ENCODE data around the gene CLEC4D. TPM values are rescaled to one million over a fixed set of nuclear protein-coding genes. Genes with fewer than 3 reads are reported as not detected.

CLEC4D gene
- total RNA-seq, 1 donor from 2014 or later = not detected

GRCh38 chr12:8556531-8557097, 43.3 kb downstream of the CLEC4D start:
- no peaks in the 10 kb centered on the region for H3K4me1 Mint-ChIP-seq (ENCODE audit: low read depth, unreplicated experiment)
- TF ChIP-seq CTCF (IDR thresholded peaks at IDR 0.05; ENCODE audit: partially characterized antibody, unreplicated experiment) = no peak
- H3K27ac Mint-ChIP-seq (ENCODE audit: unreplicated experiment) = no peak overlapping the region
- no peaks in the 10 kb centered on the region for H3K36me3 Mint-ChIP-seq (ENCODE audit: unreplicated experiment)
- no peak for DNase-seq
- no peaks in the 10 kb centered on the region for H3K27me3 Mint-ChIP-seq (ENCODE audit: unreplicated experiment)
- no peak overlapping the region for H3K4me3 Mint-ChIP-seq (ENCODE audit: unreplicated experiment)
- no peaks in the 10 kb centered on the region for H3K9me3 Mint-ChIP-seq (ENCODE audit: unreplicated experiment)

GRCh38 chr12:8559676-8560075, 46.4 kb downstream of the CLEC4D start:
- Mint-ChIP-seq H3K9me3 (ENCODE audit: unreplicated experiment) (peaks cover 5% of the 10 kb centered on the region), H3K27me3 (ENCODE audit: unreplicated experiment) (no peaks in the 10 kb centered on the region), H3K4me3 (ENCODE audit: unreplicated experiment) (no peak overlapping the region), H3K36me3 (ENCODE audit: unreplicated experiment) (peaks cover 5% of the 10 kb centered on the region), H3K27ac (ENCODE audit: unreplicated experiment) (no peak overlapping the region), H3K4me1 (ENCODE audit: low read depth, unreplicated experiment) (no peaks in the 10 kb centered on the region)
- DNase-seq = no peak
- TF ChIP-seq CTCF (IDR thresholded peaks at IDR 0.05; ENCODE audit: partially characterized antibody, unreplicated experiment) = no peak

- no peak for TF ChIP-seq CTCF (IDR thresholded peaks at IDR 0.05; ENCODE audit: partially characterized antibody, unreplicated experiment)
- peaks cover 5% of the 10 kb centered on the region for H3K36me3 Mint-ChIP-seq (ENCODE audit: unreplicated experiment)
- no peak for DNase-seq
- H3K27ac Mint-ChIP-seq (ENCODE audit: unreplicated experiment) = no peak overlapping the region
- no peak overlapping the region for H3K4me3 Mint-ChIP-seq (ENCODE audit: unreplicated experiment)
- no peaks in the 10 kb centered on the region for H3K27me3 Mint-ChIP-seq (ENCODE audit: unreplicated experiment)
- peaks cover 5% of the 10 kb centered on the region for H3K9me3 Mint-ChIP-seq (ENCODE audit: unreplicated experiment)
- no peaks in the 10 kb centered on the region for H3K4me1 Mint-ChIP-seq (ENCODE audit: low read depth, unreplicated experiment)
Measured at GRCh38 chr12:8561011-8561410, 47.7 kb downstream of the CLEC4D start.

GRCh38 chr12:8562310-8562709, 49.0 kb downstream of the CLEC4D start:
- no peaks in the 10 kb centered on the region for H3K4me1 Mint-ChIP-seq (ENCODE audit: low read depth, unreplicated experiment)
- peaks cover 11% of the 10 kb centered on the region for H3K36me3 Mint-ChIP-seq (ENCODE audit: unreplicated experiment)
- DNase-seq = no peak
- peaks cover 5% of the 10 kb centered on the region for H3K9me3 Mint-ChIP-seq (ENCODE audit: unreplicated experiment)
- peaks cover 1% of the 10 kb centered on the region for H3K27me3 Mint-ChIP-seq (ENCODE audit: unreplicated experiment)
- no peak for TF ChIP-seq CTCF (IDR thresholded peaks at IDR 0.05; ENCODE audit: partially characterized antibody, unreplicated experiment)
- H3K27ac Mint-ChIP-seq (ENCODE audit: unreplicated experiment) = no peak overlapping the region
- H3K4me3 Mint-ChIP-seq (ENCODE audit: unreplicated experiment) = no peak overlapping the region

- Mint-ChIP-seq H3K4me3 (ENCODE audit: unreplicated experiment) (no peak overlapping the region), H3K9me3 (ENCODE audit: unreplicated experiment) (peaks cover 5% of the 10 kb centered on the region), H3K27me3 (ENCODE audit: unreplicated experiment) (peaks cover 2% of the 10 kb centered on the region), H3K4me1 (ENCODE audit: low read depth, unreplicated experiment) (no peaks in the 10 kb centered on the region), H3K36me3 (ENCODE audit: unreplicated experiment) (peaks cover 12% of the 10 kb centered on the region), H3K27ac (ENCODE audit: unreplicated experiment) (no peak overlapping the region)
- TF ChIP-seq CTCF (IDR thresholded peaks at IDR 0.05; ENCODE audit: partially characterized antibody, unreplicated experiment) = no peak
- no peak for DNase-seq
Measured at GRCh38 chr12:8563356-8563755, 50.1 kb downstream of the CLEC4D start.

Measured in glutamatergic neuron (in vitro differentiated cells).